H1 (cell line): ENCODE results near the gene LYPD4. TPM values are rescaled to one million over a fixed set of nuclear protein-coding genes. Genes with fewer than 3 reads are reported as not detected.
A peak's percentile ranks its signal among the peaks of the same experiment; 100 is the strongest.

Source experiments
- CTCF ChIA-PET: fragments of 300-600 bp; sonication (Branson Sonifier 250); formaldehyde crosslinking; loops from one replicate; lab custom pipeline; 2021; ENCODE audit not compliant: partially characterized antibody; lab: Charles Lee
- POLR2A ChIA-PET: fragments of 300-600 bp; sonication (Branson Sonifier 250); formaldehyde crosslinking; loops from one replicate; lab custom pipeline; 2021; ENCODE audit warnings: inconsistent platforms; ENCODE audit not compliant: partially characterized antibody; lab: Charles Lee
- DNase-seq, 2 experiments: peaks; one replicate each; pipeline versions ENCODE4 v3.0.0 to v3.0.0-alpha.2; 2010 to 2022; ENCODE audit warnings: low spot score in 2 of 2, low read depth in 1 of 2, mixed read lengths in 1 of 2
- FAIRE-seq: peaks from 2 replicates; lab custom pipeline; 2011; peaks lifted over from hg19 to GRCh38; lab: Jason Lieb, UNC
- H2AFZ ChIP-seq: 2 replicates; pipeline ENCODE4 v1.8.1; 2012; ENCODE audit warnings: low read length, inconsistent platforms
- H2AK5ac ChIP-seq: 2 replicates; pipeline ENCODE4 v1.6.1; 2013; ENCODE audit warnings: low read depth, low read length
- H2BK120ac ChIP-seq: replicated peaks from 2 replicates; pipeline ENCODE3; 2013; ENCODE audit warnings: low read depth, low read length, inconsistent platforms
- H2BK12ac ChIP-seq: 2 replicates; pipeline ENCODE4 v1.6.1; 2013; ENCODE audit warnings: low read depth, low read length
- H2BK15ac ChIP-seq: 2 replicates; pipeline ENCODE4 v1.6.1; 2013; ENCODE audit warnings: low read length
- H2BK20ac ChIP-seq: 2 replicates; pipeline ENCODE4 v1.6.1; 2013; ENCODE audit warnings: low read length
- H2BK5ac ChIP-seq: 2 replicates; pipeline ENCODE4 v1.6.1; 2013; ENCODE audit warnings: low read depth, low read length
- H3K14ac ChIP-seq: 2 replicates; pipeline ENCODE4 v1.6.1; 2013; ENCODE audit warnings: inconsistent platforms; ENCODE audit not compliant: insufficient read length
- H3K18ac ChIP-seq: 2 replicates; pipeline ENCODE4 v1.6.1; 2013; ENCODE audit warnings: low read length; ENCODE audit errors: extremely low read depth
- H3K23ac ChIP-seq: 2 replicates; pipeline ENCODE4 v1.6.1; 2013; ENCODE audit warnings: inconsistent platforms; ENCODE audit not compliant: insufficient read length
- H3K23me2 ChIP-seq: 2 replicates; pipeline ENCODE4 v1.6.1; 2013; ENCODE audit warnings: low read depth, low read length
- H3K27ac ChIP-seq: 2 replicates; pipeline ENCODE4 v1.6.1; 2011; ENCODE audit warnings: low read depth, low read length, inconsistent platforms
- H3K27me3 ChIP-seq, 4 experiments: replicated peaks in 1 of 4; 1 replicate in 1 of 4; 2 replicates in 3 of 4; pipeline versions ENCODE4 v1.6.1 to v1.8.1; 2011 to 2013; ENCODE audit warnings: low read length in 3 of 4, mild to moderate bottlenecking in 3 of 4, inconsistent platforms in 2 of 4, mixed read lengths in 2 of 4, moderate library complexity in 1 of 4; ENCODE audit not compliant: control insufficient read depth in 3 of 4, insufficient read depth in 3 of 4; ENCODE audit errors: extremely low read depth in 1 of 4
- H3K36me3 ChIP-seq, 4 experiments: 2 replicates each; pipeline versions ENCODE4 v1.6.1 to v1.8.1; 2011 to 2013; ENCODE audit warnings: mild to moderate bottlenecking in 4 of 4, low read length in 3 of 4, moderate library complexity in 2 of 4, control low read depth in 1 of 4, inconsistent platforms in 1 of 4; ENCODE audit not compliant: insufficient read depth in 4 of 4, control insufficient read depth in 2 of 4
- H3K4ac ChIP-seq: replicated peaks from 2 replicates; pipeline ENCODE3; 2013; ENCODE audit warnings: low read length, low read depth, mixed read lengths, inconsistent platforms; ENCODE audit not compliant: insufficient read length
- H3K4me1 ChIP-seq, 4 experiments: replicated peaks in 1 of 4; 1 replicate in 1 of 4; 2 replicates in 3 of 4; pipeline versions ENCODE4 v1.6.1 to v1.8.1; 2011 to 2013; ENCODE audit warnings: low read length in 3 of 4, inconsistent platforms in 2 of 4, mixed read lengths in 1 of 4; ENCODE audit not compliant: insufficient read depth in 4 of 4, control insufficient read depth in 3 of 4
- H3K4me2 ChIP-seq, 2 experiments: 2 replicates each; pipeline versions ENCODE4 v1.6.1 to v1.8.1; 2011 to 2013; ENCODE audit warnings: low read depth in 2 of 2, low read length in 2 of 2, control low read depth in 1 of 2, inconsistent platforms in 1 of 2, mild to moderate bottlenecking in 1 of 2; ENCODE audit not compliant: insufficient read depth in 1 of 2
- H3K4me3 ChIP-seq, 4 experiments: fragments of 200-600, 300-600 bp in 1 of 4; sonication (generic), shearing (Covaris generic), sonication (Bioruptor Twin) in 1 of 4; 2 replicates each; pipeline versions ENCODE4 v1.5.1 to v1.8.1; 2011 to 2016; ENCODE audit warnings: low read length in 4 of 4, low read depth in 3 of 4, control low read depth in 2 of 4, inconsistent platforms in 2 of 4, mild to moderate bottlenecking in 2 of 4, mixed read lengths in 1 of 4, moderate library complexity in 1 of 4; ENCODE audit not compliant: insufficient read depth in 2 of 4; ENCODE audit errors: extremely low read depth in 1 of 4
- H3K56ac ChIP-seq: replicated peaks from 2 replicates; pipeline ENCODE3; 2013; ENCODE audit warnings: low read depth, mild to moderate bottlenecking, mixed read lengths, low read length, inconsistent platforms; ENCODE audit not compliant: insufficient read length
- H3K79me1 ChIP-seq: 2 replicates; pipeline ENCODE4 v1.6.1; 2013; ENCODE audit warnings: low read depth, low read length, control low read depth
- H3K79me2 ChIP-seq, 2 experiments: 2 replicates each; pipeline versions ENCODE4 v1.6.1 to v1.8.1; 2012 to 2013; ENCODE audit warnings: low read length in 2 of 2, mild to moderate bottlenecking in 2 of 2, inconsistent platforms in 1 of 2; ENCODE audit not compliant: insufficient read depth in 2 of 2, control insufficient read depth in 1 of 2
- H3K9ac ChIP-seq, 4 experiments: replicated peaks in 1 of 4; 1 replicate in 1 of 4; 2 replicates in 3 of 4; pipeline versions ENCODE4 v1.6.1 to v1.8.1; 2011 to 2013; ENCODE audit warnings: low read depth in 3 of 4, low read length in 3 of 4, control low read depth in 2 of 4, mild to moderate bottlenecking in 2 of 4, moderate library complexity in 2 of 4, inconsistent platforms in 1 of 4; ENCODE audit errors: extremely low read depth in 1 of 4
- H3K9me3 ChIP-seq, 2 experiments: 2 replicates each; pipeline versions ENCODE4 v1.6.1 to v1.8.1; 2012 to 2013; ENCODE audit warnings: mild to moderate bottlenecking in 2 of 2, moderate library complexity in 2 of 2, control low read depth in 1 of 2, inconsistent platforms in 1 of 2, low read depth in 1 of 2, low read length in 1 of 2, mixed read lengths in 1 of 2; ENCODE audit not compliant: insufficient read depth in 2 of 2
- H4K20me1 ChIP-seq, 2 experiments: replicated peaks in 1 of 2; 2 replicates each; pipeline versions ENCODE3 to v1.8.1; 2011 to 2013; ENCODE audit warnings: inconsistent platforms in 2 of 2, low read length in 2 of 2, mild to moderate bottlenecking in 1 of 2; ENCODE audit not compliant: insufficient read depth in 2 of 2, control insufficient read depth in 1 of 2
- H4K5ac ChIP-seq: 2 replicates; pipeline ENCODE4 v1.6.1; 2013; ENCODE audit warnings: low read length, low read depth, mixed read lengths, inconsistent platforms; ENCODE audit not compliant: insufficient read length
- H4K8ac ChIP-seq: 2 replicates; pipeline ENCODE4 v1.8.0; 2013; ENCODE audit warnings: mild to moderate bottlenecking, moderate library complexity, low read length, inconsistent platforms; ENCODE audit not compliant: insufficient read depth; ENCODE audit errors: extremely low read depth
- H4K91ac ChIP-seq: replicated peaks from 2 replicates; pipeline ENCODE3; 2013; ENCODE audit warnings: low read length, mixed read lengths, inconsistent platforms; ENCODE audit not compliant: insufficient read length
- CHD1 ChIP-seq: IDR thresholded peaks from 2 replicates; pipeline ENCODE4 v1.6.1; 2012; ENCODE audit warnings: low read depth, low read length, improper control_type of control experiment
- EGR1 ChIP-seq: IDR thresholded peaks from 2 replicates; pipeline ENCODE4 v1.6.1; 2011; ENCODE audit warnings: low read depth, low read length, borderline replicate concordance
- FOSL1 ChIP-seq: IDR thresholded peaks from 2 replicates; pipeline ENCODE4 v1.6.1; 2011; ENCODE audit warnings: mild to moderate bottlenecking, low read depth, low read length, moderate library complexity; ENCODE audit not compliant: insufficient read depth
- PHF8 ChIP-seq: fragments of 200-600 bp; sonication (generic); conservative IDR thresholded peaks from 2 replicates; pipeline ENCODE4 v1.7.1; 2012; ENCODE audit warnings: low read depth, mild to moderate bottlenecking, inconsistent platforms, low read length, moderate library complexity
- WGBS, 2 experiments: shearing (Covaris generic) in 1 of 2; methylation state at CpG; one replicate each; pipeline versions ENCODE4 v1.1.6 to v1.1.7; 2013 to 2015; ENCODE audit warnings: low lambda C conversion rate in 2 of 2, mixed read lengths in 2 of 2, inconsistent platforms in 1 of 2, low coverage in 1 of 2, missing lambda C conversion rate in 1 of 2; ENCODE audit not compliant: insufficient replicate concordance in 2 of 2, insufficient coverage in 1 of 2, insufficient read length in 1 of 2; ENCODE audit errors: extremely low coverage in 1 of 2, missing lambda C conversion rate in 1 of 2; 5-methylcytosine and 5-hydroxymethylcytosine counted together
- polyA plus RNA-seq, 7 experiments: library from polyadenylated mRNA; depleted of rRNA in 3 of 7; stranded (reverse) in 5 of 7; unstranded in 2 of 7; fragments of >200 nt in 5 of 7; fragments of 200-250 nt in 2 of 7; gene quantifications; 1 replicate in 5 of 7; 2 replicates in 1 of 7; 4 replicates in 1 of 7; pipeline versions ENCODE4 v1.2.1 to v1.2.3, GENCODE V29; 2011 to 2013; ENCODE audit warnings: missing spikeins in 2 of 7, mixed read lengths in 2 of 7
- total RNA-seq: library from RNA; stranded (reverse); fragmentation: NEBNext Ultra II Directional; extraction: Animal tissue kit (Norgen Biotek cat#: 25700); gene quantifications from 2 replicates; pipeline ENCODE4 v1.2.1, GENCODE V29; 2021

LYPD4 gene
- total and polyA plus RNA-seq, 2 of the 8 experiments (the other 6 are each of a cell fraction or from before 2014, with no cell fraction given) = 0.06 TPM; not detected in 1

- Histone ChIP-seq H3K9ac (no peak within 1 kb of the TSS), H2AFZ (no peak within 1 kb of the TSS), H3K36me3 (no peaks in the 10 kb centered on the region), H4K5ac (no peak within 1 kb of the TSS), H3K18ac (no peak within 1 kb of the TSS), H3K56ac (no peak within 1 kb of the TSS), H2BK12ac (no peak within 1 kb of the TSS), H3K27ac (no peak within 1 kb of the TSS), H3K4ac (no peak within 1 kb of the TSS), H3K79me2 (no peaks in the 10 kb centered on the region), H3K27me3 (no peaks in the 10 kb centered on the region; a peak in 1 of 7 replicates), H3K4me3 (no peak within 1 kb of the TSS), H4K8ac (no peak within 1 kb of the TSS; the same call in 1 of the 2 replicates), H2AK5ac (0 out of 2 replicates have a peak within 1 kb of the TSS, but pooled peaks have one; percentile 65), H3K23me2 (no peaks in the 10 kb centered on the region), H3K79me1 (no peaks in the 10 kb centered on the region), H3K14ac (no peak within 1 kb of the TSS), H3K4me2 (no peak within 1 kb of the TSS), H3K9me3 (peaks cover 4 to 30% of the 10 kb centered on the region in 2 experiments; a peak in 3 of 4 replicates), H2BK15ac (no peak within 1 kb of the TSS), H4K91ac (no peak within 1 kb of the TSS), H3K4me1 (no peaks in the 10 kb centered on the region; a peak in 1 of 7 replicates), H2BK5ac (no peak within 1 kb of the TSS), H2BK20ac (no peak within 1 kb of the TSS), H2BK120ac (no peak within 1 kb of the TSS), H3K23ac (no peak within 1 kb of the TSS), H4K20me1 (no peaks in the 10 kb centered on the region)
- CTCF ChIA-PET = no interaction called here
- FAIRE-seq = no peak
- TF ChIP-seq PHF8 = no peak
- TF ChIP-seq CHD1 = no peak
- TF ChIP-seq FOSL1 = no peak
- no peak for TF ChIP-seq EGR1
- DNase-seq = no peak
- WGBS, 2 experiments = 87% methylated on average over 3 of the region's 3 CpGs; no CpG with 5 or more reads in 1 of the 2 experiments
- POLR2A ChIA-PET = no interaction called here
Measured at GRCh38 chr19:41845001-41845050, 343 bp upstream of the LYPD4 start, which contains the start of gene DMRTC2. Gene DMRTC2, plus strand, starts transcription at chr19:41845042. Its CDS starts 2,387 bp downstream, at chr19:41847429.
